HL-60 (cell line): ENCODE results near the gene TIPARP.

ENCODE experiments used
- DNase-seq, 2 experiments: peaks; one replicate each; pipeline ENCODE4 v3.0.0-alpha.2; 2010 to 2020; ENCODE audit warnings: low read depth in 1 of 2, low spot score in 1 of 2
- H3K27ac ChIP-seq: fragments of 250-450 bp; sonication (Bioruptor Pico); replicated peaks from 2 replicates; pipeline ENCODE4 v1.5.1; 2020; ENCODE audit warnings: mild to moderate bottlenecking, moderate library complexity
- H3K27me3 ChIP-seq: fragments of 250-450 bp; sonication (Bioruptor Pico); 2 replicates; pipeline ENCODE4 v1.5.1; 2021; ENCODE audit warnings: mild to moderate bottlenecking, moderate library complexity; ENCODE audit not compliant: insufficient read depth, poor library complexity, severe bottlenecking
- H3K4me3 ChIP-seq: replicated peaks from 2 replicates; pipeline ENCODE4 v1.5.1; 2011; ENCODE audit warnings: mild to moderate bottlenecking, control low read depth, low read length; ENCODE audit not compliant: insufficient read depth
- CTCF ChIP-seq: IDR thresholded peaks from one replicate; pipeline ENCODE4 v1.5.1; 2011; ENCODE audit warnings: low read length, control low read depth, inconsistent platforms; ENCODE audit not compliant: insufficient read depth
- GABPA ChIP-seq: IDR thresholded peaks from 2 replicates; pipeline ENCODE4 v1.6.1; 2012; ENCODE audit warnings: low read depth
- POLR2AphosphoS5 ChIP-seq: IDR thresholded peaks from 2 replicates; pipeline ENCODE4 v1.6.1; 2012; ENCODE audit warnings: low read depth
- REST ChIP-seq: IDR thresholded peaks from 2 replicates; pipeline ENCODE4 v1.6.1; 2012; ENCODE audit warnings: low read depth; ENCODE audit not compliant: insufficient replicate concordance
- SPI1 ChIP-seq: IDR thresholded peaks from 2 replicates; pipeline ENCODE4 v1.6.1; 2012; ENCODE audit warnings: low read depth, mild to moderate bottlenecking, borderline replicate concordance

Gene TIPARP

GRCh38 chr3:156742401-156742800 lies 68.0 kb downstream of the TIPARP start:
- TF ChIP-seq POLR2AphosphoS5: no peak
- no peak for TF ChIP-seq CTCF
- TF ChIP-seq REST: no peak
- TF ChIP-seq SPI1: no peak
- no peak for TF ChIP-seq GABPA
- H3K27ac ChIP-seq: no peak overlapping the region

GRCh38 chr3:156743859-156744258 lies 69.5 kb downstream of the TIPARP start:
- DNase-seq: no peak
- no peak overlapping the region for H3K27ac ChIP-seq
- TF ChIP-seq POLR2AphosphoS5 (no peak), CTCF (no peak), GABPA (no peak), SPI1 (no peak), REST (no peak)
- no peaks in the 10 kb centered on the region for H3K27me3 ChIP-seq
- no peak overlapping the region for H3K4me3 ChIP-seq

More at GRCh38 chr3:156742401-156742800, 68.0 kb downstream of the TIPARP start:
- no peak for DNase-seq
- Histone ChIP-seq H3K4me3 (no peak overlapping the region), H3K27me3 (no peaks in the 10 kb centered on the region)

- H3K27me3 ChIP-seq: no peaks in the 10 kb centered on the region
- TF ChIP-seq POLR2AphosphoS5 (no peak), GABPA (no peak), SPI1 (no peak), CTCF (no peak), REST (no peak)
- H3K27ac ChIP-seq: no peak overlapping the region
- no peak overlapping the region for H3K4me3 ChIP-seq
- DNase-seq: no peak
Observed at GRCh38 chr3:156744631-156745030, 70.2 kb downstream of the TIPARP start.
